Measurements from ENCODE around the gene CHD3. TPM values are rescaled to one million over a fixed set of nuclear protein-coding genes. Genes with fewer than 3 reads are reported as not detected.
"Not testable (repeated sequence)": the region's sequence is repeated elsewhere in the genome, so short reads cannot be mapped to it uniquely, and the experiment has no call there.

CHD3 gene
- polyA plus RNA-seq, 1 of the 3 experiments (the other 2 are of a cell fraction) = 56.2 TPM

GRCh38 chr17:7951143-7951792 lies 62.7 kb downstream of the CHD3 start (continued):
- TF ChIP-seq, protein P1, sequence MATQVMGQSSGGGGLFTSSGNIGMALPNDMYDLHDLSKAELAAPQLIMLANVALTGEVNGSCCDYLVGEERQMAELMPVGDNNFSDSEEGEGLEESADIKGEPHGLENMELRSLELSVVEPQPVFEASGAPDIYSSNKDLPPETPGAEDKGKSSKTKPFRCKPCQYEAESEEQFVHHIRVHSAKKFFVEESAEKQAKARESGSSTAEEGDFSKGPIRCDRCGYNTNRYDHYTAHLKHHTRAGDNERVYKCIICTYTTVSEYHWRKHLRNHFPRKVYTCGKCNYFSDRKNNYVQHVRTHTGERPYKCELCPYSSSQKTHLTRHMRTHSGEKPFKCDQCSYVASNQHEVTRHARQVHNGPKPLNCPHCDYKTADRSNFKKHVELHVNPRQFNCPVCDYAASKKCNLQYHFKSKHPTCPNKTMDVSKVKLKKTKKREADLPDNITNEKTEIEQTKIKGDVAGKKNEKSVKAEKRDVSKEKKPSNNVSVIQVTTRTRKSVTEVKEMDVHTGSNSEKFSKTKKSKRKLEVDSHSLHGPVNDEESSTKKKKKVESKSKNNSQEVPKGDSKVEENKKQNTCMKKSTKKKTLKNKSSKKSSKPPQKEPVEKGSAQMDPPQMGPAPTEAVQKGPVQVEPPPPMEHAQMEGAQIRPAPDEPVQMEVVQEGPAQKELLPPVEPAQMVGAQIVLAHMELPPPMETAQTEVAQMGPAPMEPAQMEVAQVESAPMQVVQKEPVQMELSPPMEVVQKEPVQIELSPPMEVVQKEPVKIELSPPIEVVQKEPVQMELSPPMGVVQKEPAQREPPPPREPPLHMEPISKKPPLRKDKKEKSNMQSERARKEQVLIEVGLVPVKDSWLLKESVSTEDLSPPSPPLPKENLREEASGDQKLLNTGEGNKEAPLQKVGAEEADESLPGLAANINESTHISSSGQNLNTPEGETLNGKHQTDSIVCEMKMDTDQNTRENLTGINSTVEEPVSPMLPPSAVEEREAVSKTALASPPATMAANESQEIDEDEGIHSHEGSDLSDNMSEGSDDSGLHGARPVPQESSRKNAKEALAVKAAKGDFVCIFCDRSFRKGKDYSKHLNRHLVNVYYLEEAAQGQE (IDR thresholded peaks at IDR 0.05; ENCODE audit: low read depth, low read length) = no peak
- TF ChIP-seq FOXM1 (IDR thresholded peaks at IDR 0.05; ENCODE audit: low read depth) (no peak), FOSL2 (IDR thresholded peaks at IDR 0.05; ENCODE audit: borderline replicate concordance, low read depth) (no peak)

GRCh38 chr17:7953266-7953665 lies 64.7 kb downstream of the CHD3 start:
- DNase-seq; H3K9ac ChIP-seq; H3K9me2 ChIP-seq; H3K9me3 ChIP-seq; H3K4me2 ChIP-seq; H3K27ac ChIP-seq (ENCODE audit: low read depth in 2 of 2, low read length in 1 of 2); H4K20me1 ChIP-seq (ENCODE audit: insufficient read depth); H3F3A ChIP-seq (replicated peaks; ENCODE audit: insufficient read depth); H3K79me2 ChIP-seq (ENCODE audit: insufficient read depth); H3K4me3 ChIP-seq (ENCODE audit: low read depth in 2 of 2, low read length in 1 of 2); H3K27me3 ChIP-seq (ENCODE audit: insufficient read depth); POLR2A ChIA-PET; H2AFZ ChIP-seq (ENCODE audit: low read depth); H3K4me1 ChIP-seq (ENCODE audit: control insufficient read depth in 1 of 2, insufficient read depth in 2 of 2, low read depth in 1 of 2, low read length in 1 of 2): not testable (repeated sequence)
- CTCF ChIA-PET = interaction anchor here (0.8 to 1.9 kb wide), 4 partner anchors 14 to 96 kb away, joined by 3 to 6 read pairs (median 3); partner anchors contain the start of gene NAA38
- H3K36me3 ChIP-seq (replicated peaks in 1 of 2; ENCODE audit: control insufficient read depth in 1 of 2, insufficient read depth in 2 of 2, low read length in 1 of 2) = peaks cover 8 to 18% of the 10 kb centered on the region in 2 experiments
- 87% methylated on average over 7 of the region's 13 CpGs for WGBS (ENCODE audit: low lambda C conversion rate)

GRCh38 chr17:7955414-7956227 lies 67.0 kb downstream of the CHD3 start:
- H3K27me3 ChIP-seq (ENCODE audit: insufficient read depth) = no peaks in the 10 kb centered on the region
- H3K4me1 ChIP-seq (ENCODE audit: control insufficient read depth in 1 of 2, insufficient read depth in 2 of 2, low read depth in 1 of 2, low read length in 1 of 2) = no peaks in the 10 kb centered on the region; a peak in 1 of 4 replicates
- H3K9me2 ChIP-seq = no peaks in the 10 kb centered on the region
- no peaks in the 10 kb centered on the region for H3K9me3 ChIP-seq
- H3K4me2 ChIP-seq = no peak overlapping the region
- no peaks in the 10 kb centered on the region for H3K79me2 ChIP-seq (ENCODE audit: insufficient read depth)
- no peaks in the 10 kb centered on the region for H3K36me3 ChIP-seq (replicated peaks in 1 of 2; ENCODE audit: control insufficient read depth in 1 of 2, insufficient read depth in 2 of 2, low read length in 1 of 2)
- no peak overlapping the region for H2AFZ ChIP-seq (ENCODE audit: low read depth)
- no peak overlapping the region for H3K9ac ChIP-seq
- TF ChIP-seq RFX5 (IDR thresholded peaks at IDR 0.05; ENCODE audit: low read length) = no peak
- TF ChIP-seq TEAD4 (IDR thresholded peaks at IDR 0.05; ENCODE audit: borderline replicate concordance, insufficient read depth) = no peak
- TF ChIP-seq, protein P2, sequence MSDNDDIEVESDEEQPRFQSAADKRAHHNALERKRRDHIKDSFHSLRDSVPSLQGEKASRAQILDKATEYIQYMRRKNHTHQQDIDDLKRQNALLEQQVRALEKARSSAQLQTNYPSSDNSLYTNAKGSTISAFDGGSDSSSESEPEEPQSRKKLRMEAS (IDR thresholded peaks at IDR 0.05; ENCODE audit: low read depth) = 0 out of 2 replicates have a peak, but pooled peaks have one; percentile 18
- TF ChIP-seq, protein P3, sequence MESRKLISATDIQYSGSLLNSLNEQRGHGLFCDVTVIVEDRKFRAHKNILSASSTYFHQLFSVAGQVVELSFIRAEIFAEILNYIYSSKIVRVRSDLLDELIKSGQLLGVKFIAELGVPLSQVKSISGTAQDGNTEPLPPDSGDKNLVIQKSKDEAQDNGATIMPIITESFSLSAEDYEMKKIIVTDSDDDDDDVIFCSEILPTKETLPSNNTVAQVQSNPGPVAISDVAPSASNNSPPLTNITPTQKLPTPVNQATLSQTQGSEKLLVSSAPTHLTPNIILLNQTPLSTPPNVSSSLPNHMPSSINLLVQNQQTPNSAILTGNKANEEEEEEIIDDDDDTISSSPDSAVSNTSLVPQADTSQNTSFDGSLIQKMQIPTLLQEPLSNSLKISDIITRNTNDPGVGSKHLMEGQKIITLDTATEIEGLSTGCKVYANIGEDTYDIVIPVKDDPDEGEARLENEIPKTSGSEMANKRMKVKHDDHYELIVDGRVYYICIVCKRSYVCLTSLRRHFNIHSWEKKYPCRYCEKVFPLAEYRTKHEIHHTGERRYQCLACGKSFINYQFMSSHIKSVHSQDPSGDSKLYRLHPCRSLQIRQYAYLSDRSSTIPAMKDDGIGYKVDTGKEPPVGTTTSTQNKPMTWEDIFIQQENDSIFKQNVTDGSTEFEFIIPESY (IDR thresholded peaks at IDR 0.05; ENCODE audit: borderline replicate concordance, low read depth) = no peak
- TF ChIP-seq TCF12 (IDR thresholded peaks at IDR 0.05) = no peak
- no peak for TF ChIP-seq SMC3 (IDR thresholded peaks at IDR 0.05; ENCODE audit: low read depth, low read length)
- WGBS (ENCODE audit: low lambda C conversion rate) = 86% methylated on average over 13 of the region's 13 CpGs
- H3K27ac ChIP-seq (ENCODE audit: low read depth in 2 of 2, low read length in 1 of 2) = no peak overlapping the region
- no peak for DNase-seq
- H4K20me1 ChIP-seq (ENCODE audit: insufficient read depth) = no peaks in the 10 kb centered on the region
- POLR2A ChIA-PET = interaction anchor here (0.9 kb wide), 1 partner anchor 10 kb away, joined by 3 read pairs; no protein-coding TSS in a partner anchor
- H3F3A ChIP-seq (replicated peaks; ENCODE audit: insufficient read depth) = peaks cover 5% of the 10 kb centered on the region
- CTCF ChIA-PET = interaction anchor here (0.6 to 1.7 kb wide), 7 partner anchors 10 to 1243 kb away, joined by 3 to 4 read pairs (median 3); partner anchors contain the start of gene RNF227
- no peak overlapping the region for H3K4me3 ChIP-seq (ENCODE audit: low read depth in 2 of 2, low read length in 1 of 2)

All from SK-N-SH (cell line).